SH-SY5Y (cell line): ENCODE results near the gene CFAP69.

Experiments
- GATA2 ChIP-seq: IDR thresholded peaks from 2 replicates; pipeline ENCODE4 v1.6.1; 2011; ENCODE audit warnings: mild to moderate bottlenecking, low read depth, low read length
- GATA3 ChIP-seq: IDR thresholded peaks from 2 replicates; pipeline ENCODE4 v1.6.1; 2011; ENCODE audit warnings: low read depth, mild to moderate bottlenecking, low read length, moderate library complexity

DNA sequence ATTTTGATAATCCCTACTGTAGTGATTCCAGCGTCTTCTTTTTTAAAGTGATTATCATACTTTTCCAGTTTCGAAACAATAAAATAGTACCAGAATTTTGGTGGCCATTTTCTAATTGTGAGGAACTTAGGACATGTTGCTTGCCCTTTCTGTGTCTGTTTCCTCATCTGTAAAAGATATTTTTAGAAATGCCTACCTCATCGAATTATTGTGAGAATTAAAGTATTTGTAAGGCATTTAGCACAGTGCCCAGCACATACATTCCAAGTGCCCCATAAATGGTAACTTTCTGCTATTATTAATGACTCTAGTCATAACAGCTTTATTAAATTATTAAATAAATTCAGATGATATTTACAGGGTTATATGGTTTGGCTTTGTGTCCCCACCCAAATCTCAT lies 3.7 kb downstream of the CFAP69 start:
- TF ChIP-seq GATA2 (no peak), GATA3 (no peak)
